Nephron (organoid): Measurements from ENCODE around the gene LMO7.
"Not testable (repeated sequence)": the region's sequence is repeated elsewhere in the genome, so short reads cannot be mapped to it uniquely, and the experiment has no call there.

ENCODE experiments used
- H3K27ac Mint-ChIP-seq, 3 experiments: 2 replicates each; pipeline ENCODE4 v1.8.0; 2020; ENCODE audit warnings: mixed read lengths in 3 of 3, mild to moderate bottlenecking in 2 of 3, moderate library complexity in 1 of 3
- H3K27me3 Mint-ChIP-seq: 2 replicates; pipeline ENCODE4 v1.8.0; 2021; ENCODE audit warnings: low read depth, mild to moderate bottlenecking, moderate library complexity, mixed read lengths
- H3K36me3 Mint-ChIP-seq: 2 replicates; pipeline ENCODE4 v1.8.0; 2020; ENCODE audit warnings: low read depth, mixed read lengths
- H3K4me1 Mint-ChIP-seq: 2 replicates; pipeline ENCODE4 v1.8.0; 2020; ENCODE audit warnings: mixed read lengths
- H3K4me3 Mint-ChIP-seq, 3 experiments: 2 replicates each; pipeline ENCODE4 v1.8.0; 2020; ENCODE audit warnings: mild to moderate bottlenecking in 3 of 3, mixed read lengths in 3 of 3, moderate library complexity in 2 of 3
- H3K9me3 Mint-ChIP-seq: 2 replicates; pipeline ENCODE4 v1.8.0; 2020; ENCODE audit warnings: mixed read lengths
- TF ChIP-seq, protein P1 (sequence below), 3 experiments: fragments of 200-600 bp; sonication (generic); IDR thresholded peaks; one replicate each; pipeline ENCODE4 v1.5.0; 2021; ENCODE audit warnings: antibody characterized with exemption in 3 of 3; ENCODE audit not compliant: unreplicated experiment in 3 of 3

Gene LMO7

DNA sequence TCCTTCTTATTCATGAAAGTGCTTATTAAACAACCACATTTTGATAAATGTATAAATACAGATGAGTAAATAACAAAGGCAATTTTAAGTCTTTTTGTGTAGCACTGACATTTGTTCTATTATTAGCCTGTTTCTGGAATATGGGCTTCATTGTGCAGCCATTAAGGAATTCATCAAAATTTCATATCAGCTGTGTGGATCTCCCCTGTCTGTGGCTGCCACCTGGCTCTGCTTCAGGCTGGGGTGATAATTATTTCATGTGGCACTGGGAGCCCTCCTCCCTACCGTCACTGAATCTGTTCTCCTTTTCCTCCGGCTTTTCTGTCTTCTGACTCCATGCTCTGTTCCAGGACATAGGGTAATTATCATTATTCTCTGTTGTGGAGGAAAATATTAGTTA is 57.1 kb downstream of the LMO7 start:
- Mint-ChIP-seq H3K9me3 (peaks cover 3% of the 10 kb centered on the region), H3K36me3 (peaks cover 5% of the 10 kb centered on the region), H3K27me3 (peaks cover 5% of the 10 kb centered on the region), H3K4me3 (no peak overlapping the region), H3K27ac (no peak overlapping the region), H3K4me1 (no peaks in the 10 kb centered on the region)
- TF ChIP-seq, protein P1, sequence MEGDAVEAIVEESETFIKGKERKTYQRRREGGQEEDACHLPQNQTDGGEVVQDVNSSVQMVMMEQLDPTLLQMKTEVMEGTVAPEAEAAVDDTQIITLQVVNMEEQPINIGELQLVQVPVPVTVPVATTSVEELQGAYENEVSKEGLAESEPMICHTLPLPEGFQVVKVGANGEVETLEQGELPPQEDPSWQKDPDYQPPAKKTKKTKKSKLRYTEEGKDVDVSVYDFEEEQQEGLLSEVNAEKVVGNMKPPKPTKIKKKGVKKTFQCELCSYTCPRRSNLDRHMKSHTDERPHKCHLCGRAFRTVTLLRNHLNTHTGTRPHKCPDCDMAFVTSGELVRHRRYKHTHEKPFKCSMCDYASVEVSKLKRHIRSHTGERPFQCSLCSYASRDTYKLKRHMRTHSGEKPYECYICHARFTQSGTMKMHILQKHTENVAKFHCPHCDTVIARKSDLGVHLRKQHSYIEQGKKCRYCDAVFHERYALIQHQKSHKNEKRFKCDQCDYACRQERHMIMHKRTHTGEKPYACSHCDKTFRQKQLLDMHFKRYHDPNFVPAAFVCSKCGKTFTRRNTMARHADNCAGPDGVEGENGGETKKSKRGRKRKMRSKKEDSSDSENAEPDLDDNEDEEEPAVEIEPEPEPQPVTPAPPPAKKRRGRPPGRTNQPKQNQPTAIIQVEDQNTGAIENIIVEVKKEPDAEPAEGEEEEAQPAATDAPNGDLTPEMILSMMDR (IDR thresholded peaks at IDR 0.05; ENCODE audit: unreplicated experiment in 3 of 3): no peak

DNA sequence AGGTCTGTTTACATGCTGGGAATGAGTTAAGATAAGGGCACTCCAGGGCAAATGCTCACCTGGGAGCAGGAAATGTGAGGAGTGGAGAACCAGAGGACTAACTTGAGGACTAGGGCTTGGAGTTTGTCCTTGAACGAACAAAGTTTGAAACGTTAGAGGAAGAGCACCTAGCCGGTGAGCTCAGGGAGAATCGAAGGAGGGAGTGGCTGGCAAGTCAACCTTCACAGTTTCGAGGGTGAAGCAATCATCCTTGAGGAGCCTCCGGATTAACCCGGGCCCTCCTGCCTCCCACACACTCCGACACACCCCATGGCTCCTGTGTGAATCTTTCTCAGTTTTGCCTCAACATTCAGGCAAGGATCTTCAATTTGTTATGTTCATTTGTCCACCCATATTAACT is 58.6 kb downstream of the LMO7 start:
- Mint-ChIP-seq H3K36me3 (peaks cover 14% of the 10 kb centered on the region), H3K27ac (no peak overlapping the region), H3K9me3 (peaks cover 10% of the 10 kb centered on the region), H3K4me3 (no peak overlapping the region), H3K4me1 (no peaks in the 10 kb centered on the region), H3K27me3 (peaks cover 5% of the 10 kb centered on the region)
- TF ChIP-seq, protein P1 (IDR thresholded peaks at IDR 0.05; ENCODE audit: unreplicated experiment in 3 of 3): no peak

DNA sequence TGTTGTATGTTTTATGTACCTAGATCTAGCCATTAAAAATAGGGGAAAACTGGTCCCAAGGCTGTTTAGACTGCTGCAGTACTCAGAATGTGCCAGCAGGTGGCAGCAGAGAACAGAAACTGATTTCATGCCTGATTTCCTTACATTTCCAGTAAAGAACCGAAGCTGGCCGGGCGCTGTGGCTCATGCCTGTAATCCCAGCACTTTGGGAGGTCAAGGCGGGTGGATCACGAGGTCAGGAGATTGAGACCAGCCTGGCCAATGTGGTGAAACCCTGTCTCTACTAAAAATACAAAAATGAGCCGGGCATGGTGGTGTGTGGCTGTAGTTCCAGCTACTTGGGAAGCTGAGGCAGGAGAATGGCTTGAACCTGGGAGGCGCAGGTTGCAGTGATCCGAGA is 59.8 kb downstream of the LMO7 start:
- H3K36me3 Mint-ChIP-seq: peaks cover 14% of the 10 kb centered on the region
- peak overlapping the region; percentile 17 to 51 (median 32) for H3K27ac Mint-ChIP-seq
- TF ChIP-seq, protein P1 (IDR thresholded peaks at IDR 0.05; ENCODE audit: unreplicated experiment in 3 of 3): peak; percentile 93 to 96 (median 93)
- not testable (repeated sequence) for H3K4me1 Mint-ChIP-seq, H3K27me3 Mint-ChIP-seq, H3K4me3 Mint-ChIP-seq
- H3K9me3 Mint-ChIP-seq: peaks cover 16% of the 10 kb centered on the region

DNA sequence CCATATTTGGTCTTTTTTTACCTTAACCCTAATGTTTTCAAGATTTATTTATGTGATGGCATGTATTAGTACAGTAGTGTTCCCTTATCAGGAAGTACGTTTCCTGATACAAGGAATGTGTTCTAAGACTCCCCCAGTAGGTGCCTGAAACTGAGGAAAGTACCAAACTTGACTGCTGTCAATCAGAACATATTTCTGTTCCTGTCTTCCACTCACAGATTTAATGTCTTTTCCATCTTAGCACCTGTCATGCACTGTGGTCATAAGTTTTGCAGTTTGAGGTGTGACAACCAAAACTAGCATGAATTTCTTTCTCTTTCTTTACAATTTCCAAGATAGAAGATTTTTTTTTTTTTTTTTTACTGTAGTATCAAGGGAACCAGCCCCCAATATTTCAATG is 62.9 kb downstream of the LMO7 start:
- Mint-ChIP-seq H3K36me3 (peaks cover 14% of the 10 kb centered on the region), H3K9me3 (peaks cover 13% of the 10 kb centered on the region), H3K27ac (no peak overlapping the region), H3K4me3 (no peak overlapping the region), H3K27me3 (peaks cover 5% of the 10 kb centered on the region), H3K4me1 (no peaks in the 10 kb centered on the region)
- TF ChIP-seq, protein P1 (IDR thresholded peaks at IDR 0.05; ENCODE audit: unreplicated experiment in 3 of 3): no peak

DNA sequence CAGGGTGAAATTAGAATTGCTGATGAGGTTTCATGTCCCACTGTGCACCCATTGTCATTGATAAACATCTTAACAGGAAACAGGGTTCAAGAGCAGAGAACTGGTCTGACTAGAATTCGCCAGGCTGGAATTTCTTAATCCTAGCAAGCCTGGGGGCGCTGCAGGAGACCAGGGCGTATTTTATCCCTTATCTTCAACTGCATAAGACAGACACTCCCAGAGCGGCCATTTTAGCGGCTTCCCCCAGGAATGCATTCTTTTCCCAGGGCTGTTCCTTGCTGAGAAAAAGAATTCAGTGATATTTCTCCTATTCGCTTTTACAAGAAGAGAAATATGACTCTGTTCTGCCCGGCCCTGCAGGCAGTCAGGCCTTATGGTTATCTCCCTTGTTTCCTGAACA is 63.6 kb downstream of the LMO7 start:
- not testable (repeated sequence) for H3K27me3 Mint-ChIP-seq, H3K4me3 Mint-ChIP-seq, H3K27ac Mint-ChIP-seq, H3K4me1 Mint-ChIP-seq
- H3K36me3 Mint-ChIP-seq: peaks cover 14% of the 10 kb centered on the region
- peaks cover 13% of the 10 kb centered on the region for H3K9me3 Mint-ChIP-seq

DNA sequence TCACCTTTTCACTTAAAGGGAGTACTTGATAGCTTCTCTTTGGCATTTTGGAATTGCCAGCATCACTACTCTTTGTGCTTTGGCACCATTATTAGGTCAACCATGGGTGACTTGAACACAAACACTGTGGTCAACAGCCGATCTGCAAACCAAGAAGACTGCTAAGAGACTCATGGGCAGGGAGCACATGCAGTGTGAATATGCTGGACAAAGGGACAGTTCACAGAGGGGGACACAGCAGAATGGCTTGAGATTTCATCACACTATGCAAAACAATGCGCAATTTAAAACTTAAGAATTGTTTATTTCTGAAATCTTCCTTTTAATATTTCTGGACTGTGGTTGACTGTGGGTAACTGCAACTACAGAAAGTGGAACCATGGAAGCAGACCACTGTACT is 64.4 kb downstream of the LMO7 start:
- Mint-ChIP-seq H3K9me3 (peaks cover 13% of the 10 kb centered on the region), H3K36me3 (peaks cover 14% of the 10 kb centered on the region), H3K27ac (no peak overlapping the region), H3K4me1 (no peaks in the 10 kb centered on the region), H3K27me3 (peaks cover 5% of the 10 kb centered on the region), H3K4me3 (no peak overlapping the region)
- TF ChIP-seq, protein P1 (IDR thresholded peaks at IDR 0.05; ENCODE audit: unreplicated experiment in 3 of 3): no peak
